ENCODE results near the gene SHD.

SHD gene

GRCh38 chr19:4246767-4247593 lies 32.1 kb upstream of the SHD start, which contains the start of gene YJU2:
Gene YJU2, plus strand, starts transcription at chr19:4247080. Its CDS starts 67 bp downstream, at chr19:4247147.
- peaks cover 8% of the 10 kb centered on the region for H3K4me1 ChIP-seq (ENCODE audit: insufficient read depth, low read length)
- no peaks in the 10 kb centered on the region for H3K9me3 ChIP-seq (ENCODE audit: low read length)
- H3K36me3 ChIP-seq (ENCODE audit: insufficient read depth, low read length): peaks cover 25% of the 10 kb centered on the region
- peak within 1 kb of the TSS; percentile 77 for H3K4me3 ChIP-seq (ENCODE audit: low read length)
- peak within 1 kb of the TSS; percentile 74 for H2AFZ ChIP-seq (ENCODE audit: low read depth, low read length)
- H3K27me3 ChIP-seq (ENCODE audit: insufficient read depth, low read length): no peaks in the 10 kb centered on the region

- Histone ChIP-seq H3K36me3 (ENCODE audit: insufficient read depth, low read length) (peaks cover 62% of the 10 kb centered on the region), H3K9me3 (ENCODE audit: low read length) (peaks cover 23% of the 10 kb centered on the region), H2AFZ (ENCODE audit: low read depth, low read length) (no peak overlapping the region), H3K4me3 (ENCODE audit: low read length) (no peak overlapping the region), H3K27me3 (ENCODE audit: insufficient read depth, low read length) (no peaks in the 10 kb centered on the region), H3K4me1 (ENCODE audit: insufficient read depth, low read length) (no peaks in the 10 kb centered on the region)
These were observed 22.5 kb upstream of the SHD start for GRCh38 chr19:4256563-4256962.

GRCh38 chr19:4257025-4257424 lies 22.0 kb upstream of the SHD start:
- Histone ChIP-seq H3K36me3 (ENCODE audit: insufficient read depth, low read length) (peaks cover 64% of the 10 kb centered on the region), H2AFZ (ENCODE audit: low read depth, low read length) (no peak overlapping the region), H3K27me3 (ENCODE audit: insufficient read depth, low read length) (no peaks in the 10 kb centered on the region)

GRCh38 chr19:4258181-4258580 lies 20.9 kb upstream of the SHD start:
- Histone ChIP-seq H3K36me3 (ENCODE audit: insufficient read depth, low read length) (peaks cover 64% of the 10 kb centered on the region), H3K4me1 (ENCODE audit: insufficient read depth, low read length) (no peaks in the 10 kb centered on the region), H3K9me3 (ENCODE audit: low read length) (peaks cover 20% of the 10 kb centered on the region), H2AFZ (ENCODE audit: low read depth, low read length) (no peak overlapping the region), H3K27me3 (ENCODE audit: insufficient read depth, low read length) (no peaks in the 10 kb centered on the region), H3K4me3 (ENCODE audit: low read length) (no peak overlapping the region)

More at GRCh38 chr19:4257025-4257424, 22.0 kb upstream of the SHD start:
- Histone ChIP-seq H3K4me1 (ENCODE audit: insufficient read depth, low read length) (no peaks in the 10 kb centered on the region), H3K9me3 (ENCODE audit: low read length) (peaks cover 23% of the 10 kb centered on the region), H3K4me3 (ENCODE audit: low read length) (no peak overlapping the region)

- no peak overlapping the region for H2AFZ ChIP-seq (ENCODE audit: low read depth, low read length)
- H3K27me3 ChIP-seq (ENCODE audit: insufficient read depth, low read length): no peaks in the 10 kb centered on the region
- H3K9me3 ChIP-seq (ENCODE audit: low read length): peaks cover 8% of the 10 kb centered on the region
- no peak overlapping the region for H3K4me3 ChIP-seq (ENCODE audit: low read length)
- H3K4me1 ChIP-seq (ENCODE audit: insufficient read depth, low read length): no peaks in the 10 kb centered on the region
- H3K36me3 ChIP-seq (ENCODE audit: insufficient read depth, low read length): peaks cover 52% of the 10 kb centered on the region
These were observed 18.4 kb upstream of the SHD start for GRCh38 chr19:4260613-4261191.

GRCh38 chr19:4264812-4265211 lies 14.3 kb upstream of the SHD start:
- no peak overlapping the region for H3K4me3 ChIP-seq (ENCODE audit: low read length)
- peaks cover 30% of the 10 kb centered on the region for H3K36me3 ChIP-seq (ENCODE audit: insufficient read depth, low read length)
- no peak overlapping the region for H2AFZ ChIP-seq (ENCODE audit: low read depth, low read length)
- no peaks in the 10 kb centered on the region for H3K27me3 ChIP-seq (ENCODE audit: insufficient read depth, low read length)
- H3K9me3 ChIP-seq (ENCODE audit: low read length): no peaks in the 10 kb centered on the region
- no peaks in the 10 kb centered on the region for H3K4me1 ChIP-seq (ENCODE audit: insufficient read depth, low read length)

- Histone ChIP-seq H2AFZ (ENCODE audit: low read depth, low read length) (no peak overlapping the region), H3K27me3 (ENCODE audit: insufficient read depth, low read length) (no peaks in the 10 kb centered on the region), H3K4me3 (ENCODE audit: low read length) (no peak overlapping the region), H3K9me3 (ENCODE audit: low read length) (no peaks in the 10 kb centered on the region), H3K4me1 (ENCODE audit: insufficient read depth, low read length) (no peaks in the 10 kb centered on the region), H3K36me3 (ENCODE audit: insufficient read depth, low read length) (peaks cover 24% of the 10 kb centered on the region)
These were observed 12.6 kb upstream of the SHD start for GRCh38 chr19:4266253-4267000.

GRCh38 chr19:4267101-4267900 lies 11.8 kb upstream of the SHD start:
- H3K4me1 ChIP-seq (ENCODE audit: insufficient read depth, low read length): no peaks in the 10 kb centered on the region

GRCh38 chr19:4267901-4268815 lies 10.9 kb upstream of the SHD start:
- Histone ChIP-seq H3K4me3 (ENCODE audit: low read length) (no peak overlapping the region), H3K9me3 (ENCODE audit: low read length) (no peaks in the 10 kb centered on the region), H3K27me3 (ENCODE audit: insufficient read depth, low read length) (no peaks in the 10 kb centered on the region), H3K4me1 (ENCODE audit: insufficient read depth, low read length) (no peaks in the 10 kb centered on the region), H3K36me3 (ENCODE audit: insufficient read depth, low read length) (peaks cover 14% of the 10 kb centered on the region), H2AFZ (ENCODE audit: low read depth, low read length) (no peak overlapping the region)

More at GRCh38 chr19:4267101-4267900, 11.8 kb upstream of the SHD start:
- Histone ChIP-seq H3K36me3 (ENCODE audit: insufficient read depth, low read length) (peaks cover 19% of the 10 kb centered on the region), H2AFZ (ENCODE audit: low read depth, low read length) (no peak overlapping the region), H3K27me3 (ENCODE audit: insufficient read depth, low read length) (no peaks in the 10 kb centered on the region), H3K4me3 (ENCODE audit: low read length) (no peak overlapping the region), H3K9me3 (ENCODE audit: low read length) (no peaks in the 10 kb centered on the region)

- Histone ChIP-seq H3K27me3 (ENCODE audit: insufficient read depth, low read length) (no peaks in the 10 kb centered on the region), H3K36me3 (ENCODE audit: insufficient read depth, low read length) (peaks cover 11% of the 10 kb centered on the region), H3K4me1 (ENCODE audit: insufficient read depth, low read length) (no peaks in the 10 kb centered on the region), H2AFZ (ENCODE audit: low read depth, low read length) (no peak overlapping the region), H3K4me3 (ENCODE audit: low read length) (no peak overlapping the region), H3K9me3 (ENCODE audit: low read length) (no peaks in the 10 kb centered on the region)
These were observed 10.1 kb upstream of the SHD start for GRCh38 chr19:4268816-4269430.

- H3K36me3 ChIP-seq (ENCODE audit: insufficient read depth, low read length): peaks cover 9% of the 10 kb centered on the region
- no peaks in the 10 kb centered on the region for H3K27me3 ChIP-seq (ENCODE audit: insufficient read depth, low read length)
- H3K9me3 ChIP-seq (ENCODE audit: low read length): no peaks in the 10 kb centered on the region
- H2AFZ ChIP-seq (ENCODE audit: low read depth, low read length): no peak overlapping the region
- H3K4me3 ChIP-seq (ENCODE audit: low read length): no peak overlapping the region
- H3K4me1 ChIP-seq (ENCODE audit: insufficient read depth, low read length): peaks cover 12% of the 10 kb centered on the region
These were observed 6.2 kb upstream of the SHD start for GRCh38 chr19:4272894-4273293.

Data from neuron (in vitro differentiated cells).